ENCODE results near the gene PPFIBP1.
"Not testable (repeated sequence)": the region's sequence is repeated elsewhere in the genome, so short reads cannot be mapped to it uniquely, and the experiment has no call there.

Gene PPFIBP1

GRCh38 chr12:27572486-27573255 is 48.7 kb downstream of the PPFIBP1 start:
- DNase-seq = no peak

- no peak for DNase-seq
Observed at GRCh38 chr12:27573972-27574371, 50.0 kb downstream of the PPFIBP1 start.

GRCh38 chr12:27575090-27575761 is 51.2 kb downstream of the PPFIBP1 start:
- DNase-seq = no peak

GRCh38 chr12:27575762-27576118 is 51.7 kb downstream of the PPFIBP1 start:
- DNase-seq = no peak

- DNase-seq = no peak
Observed at GRCh38 chr12:27576667-27577347, 52.8 kb downstream of the PPFIBP1 start.

- DNase-seq = no peak
Observed at GRCh38 chr12:27577688-27578087, 53.7 kb downstream of the PPFIBP1 start.

GRCh38 chr12:27578689-27579372 is 54.8 kb downstream of the PPFIBP1 start:
- DNase-seq = no peak

- no peak for DNase-seq
Observed at GRCh38 chr12:27580561-27581330, 56.7 kb downstream of the PPFIBP1 start.

GRCh38 chr12:27581331-27581671 is 57.3 kb downstream of the PPFIBP1 start:
- DNase-seq = not testable (repeated sequence)

GRCh38 chr12:27581833-27582232 is 57.8 kb downstream of the PPFIBP1 start:
- not testable (repeated sequence) for DNase-seq

- DNase-seq = not testable (repeated sequence)
Observed at GRCh38 chr12:27582445-27582844, 58.4 kb downstream of the PPFIBP1 start.

GRCh38 chr12:27583057-27583797 is 59.2 kb downstream of the PPFIBP1 start:
- no peak for DNase-seq

- DNase-seq = no peak
Observed at GRCh38 chr12:27583981-27584380, 60.0 kb downstream of the PPFIBP1 start.

GRCh38 chr12:27585739-27586265 is 61.8 kb downstream of the PPFIBP1 start:
- DNase-seq = no peak

GRCh38 chr12:27588075-27588730 is 64.2 kb downstream of the PPFIBP1 start:
- DNase-seq = not testable (repeated sequence)

GRCh38 chr12:27588776-27589175 is 64.8 kb downstream of the PPFIBP1 start:
- DNase-seq = no peak

- DNase-seq = no peak
Observed at GRCh38 chr12:27589419-27589818, 65.4 kb downstream of the PPFIBP1 start.

- not testable (repeated sequence) for DNase-seq
Observed at GRCh38 chr12:27591698-27592097, 67.7 kb downstream of the PPFIBP1 start.

GRCh38 chr12:27592548-27592947 is 68.5 kb downstream of the PPFIBP1 start:
- DNase-seq = peak; percentile 9

- DNase-seq = no peak
Observed at GRCh38 chr12:27593266-27593665, 69.3 kb downstream of the PPFIBP1 start.

GRCh38 chr12:27595231-27595642 is 71.2 kb downstream of the PPFIBP1 start:
- DNase-seq = no peak

Data from RPMI8226 (cell line).